ENCODE measurements around the gene CNTFR. TPM values are rescaled to one million over a fixed set of nuclear protein-coding genes. Genes with fewer than 3 reads are reported as not detected.

Gene CNTFR
- total RNA-seq, 2 experiments from 2014 or later: not detected

DNA sequence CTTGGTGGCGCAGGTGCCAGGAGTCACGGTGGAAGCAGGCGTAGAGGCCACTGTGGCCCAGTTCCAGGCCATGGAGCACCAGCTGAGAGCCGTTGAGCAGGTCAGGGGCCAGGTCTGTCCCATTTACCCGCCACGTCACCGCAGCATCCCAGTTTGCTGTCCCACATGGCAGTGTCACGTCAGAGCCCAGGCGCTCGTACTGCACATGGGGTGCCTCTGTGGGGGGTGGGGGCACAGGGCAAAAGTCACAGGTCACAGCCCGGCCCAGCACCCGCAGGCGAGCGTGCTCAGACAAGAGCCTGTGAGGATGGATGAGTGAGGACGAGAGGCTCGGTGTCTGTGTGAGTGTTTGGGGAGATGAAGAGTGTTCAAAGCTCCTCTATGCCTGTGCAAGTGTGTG is 24.9 kb downstream of the CNTFR start:
- no peaks in the 10 kb centered on the region for H3K4me1 Mint-ChIP-seq (ENCODE audit: low read depth)
- H3K4me3 Mint-ChIP-seq: no peak overlapping the region
- no peak for DNase-seq
- intact Hi-C loops (cut with micrococcal nuclease): no loop called here
- ChIA-PET POLR2A (no interaction called here), CTCF (no interaction called here)
- no peaks in the 10 kb centered on the region for H3K36me3 Mint-ChIP-seq
- H3K27me3 Mint-ChIP-seq: peaks cover 21% of the 10 kb centered on the region
- no peaks in the 10 kb centered on the region for H3K9me3 Mint-ChIP-seq
- no peak overlapping the region for H3K27ac Mint-ChIP-seq

DNA sequence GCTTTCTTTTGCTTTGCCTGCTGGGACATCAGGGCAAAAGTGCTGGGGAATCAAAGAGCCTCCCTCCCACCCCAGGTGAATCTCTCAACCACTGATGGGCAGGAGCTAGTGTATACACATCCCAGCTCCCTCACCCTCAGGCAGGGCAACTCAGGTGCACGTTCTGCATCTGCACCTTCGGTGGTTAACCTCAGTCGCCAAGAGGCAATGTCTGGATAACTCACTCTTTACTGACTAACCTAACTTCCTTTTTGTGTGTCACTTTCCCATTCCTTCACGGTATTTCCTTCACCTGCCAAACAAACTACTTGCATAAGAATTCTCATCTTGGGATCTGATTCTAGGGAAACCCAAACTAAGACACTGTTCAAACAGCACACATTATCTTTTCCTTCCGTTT is 26.3 kb downstream of the CNTFR start:
- no peak for DNase-seq
- H3K9me3 Mint-ChIP-seq: no peaks in the 10 kb centered on the region
- H3K27ac Mint-ChIP-seq: no peak overlapping the region
- POLR2A ChIA-PET: no interaction called here
- H3K36me3 Mint-ChIP-seq: no peaks in the 10 kb centered on the region
- CTCF ChIA-PET: interaction anchor here (1.0 to 2.7 kb wide), 6 partner anchors 20 to 126 kb away, joined by 3 to 36 read pairs (median 6); no protein-coding TSS in a partner anchor
- H3K27me3 Mint-ChIP-seq: peaks cover 27% of the 10 kb centered on the region
- no peaks in the 10 kb centered on the region for H3K4me1 Mint-ChIP-seq (ENCODE audit: low read depth)
- intact Hi-C loops (cut with micrococcal nuclease): no loop called here
- H3K4me3 Mint-ChIP-seq: no peak overlapping the region

DNA sequence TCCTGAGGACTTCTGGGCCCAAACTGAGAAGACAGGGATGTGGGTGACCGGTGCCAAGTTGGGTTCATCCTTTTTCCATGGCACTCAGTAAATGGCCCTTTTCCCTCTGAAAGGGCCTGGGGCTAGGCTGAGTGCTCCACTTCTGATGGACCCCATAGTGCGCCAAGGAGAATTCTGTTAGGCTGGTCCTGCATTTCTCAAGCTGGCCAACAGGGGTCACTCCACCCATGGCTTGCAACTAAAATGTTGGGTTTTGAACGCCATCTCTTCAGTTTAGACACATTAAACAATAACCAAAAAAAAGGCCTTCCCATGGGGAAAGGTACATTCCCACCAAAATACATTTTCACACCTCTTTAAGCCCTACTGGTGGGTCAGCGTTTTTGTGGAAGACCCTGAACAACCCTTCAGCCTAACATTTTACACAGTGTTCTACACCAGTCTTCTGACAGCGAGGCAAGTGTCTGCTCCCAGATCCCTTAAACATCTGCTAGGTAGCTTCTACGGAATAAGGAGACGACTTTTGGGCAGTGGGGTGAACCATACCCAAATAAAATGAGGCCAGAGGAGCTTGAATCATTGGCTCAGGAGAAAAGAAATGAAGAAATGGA is 27.3 kb downstream of the CNTFR start:
- H3K9me3 Mint-ChIP-seq: no peaks in the 10 kb centered on the region
- ChIA-PET POLR2A (no interaction called here), CTCF (interaction anchor here (0.6 to 2.7 kb wide), 12 partner anchors 18 to 125 kb away, joined by 3 to 36 read pairs (median 4); partner anchors contain the start of gene SIGMAR1)
- no peaks in the 10 kb centered on the region for H3K4me1 Mint-ChIP-seq (ENCODE audit: low read depth)
- H3K27ac Mint-ChIP-seq: no peak overlapping the region
- DNase-seq: peak; percentile 49
- H3K4me3 Mint-ChIP-seq: no peak overlapping the region
- no peaks in the 10 kb centered on the region for H3K36me3 Mint-ChIP-seq
- intact Hi-C loops (cut with micrococcal nuclease): loop anchor here (1.0 kb wide), 1 partner anchor 29 kb away; no protein-coding TSS in a partner anchor
- H3K27me3 Mint-ChIP-seq: peaks cover 31% of the 10 kb centered on the region

DNA sequence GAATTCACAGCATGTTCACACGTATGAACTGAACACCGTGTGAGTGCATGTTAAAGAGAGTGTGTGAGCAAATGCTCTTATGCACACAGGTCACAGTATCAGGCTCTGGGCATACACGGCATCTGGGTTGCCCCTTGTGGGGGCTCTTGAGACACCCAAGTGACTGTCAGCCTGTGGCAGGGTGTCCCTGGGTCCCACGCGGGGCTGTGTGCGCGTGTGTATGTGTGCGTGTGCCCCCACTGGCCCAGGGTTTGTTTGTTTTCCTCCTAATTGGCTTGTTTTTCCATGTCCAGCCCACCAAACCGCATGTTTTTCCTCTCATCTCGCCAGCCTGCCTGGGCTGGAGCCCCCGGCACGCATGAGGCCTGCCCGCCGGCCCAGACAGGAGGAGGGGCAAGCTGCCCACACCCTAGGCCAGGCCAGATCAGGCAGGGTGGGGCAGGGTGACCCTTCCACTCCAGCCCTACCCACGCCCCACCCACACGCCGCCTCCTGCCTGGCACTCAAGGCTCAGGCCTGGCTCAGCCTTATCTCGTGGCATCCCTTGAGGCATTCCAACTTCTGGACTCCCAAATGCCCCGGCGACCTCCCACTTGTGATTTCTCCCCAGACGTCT is 28.8 kb downstream of the CNTFR start:
- Mint-ChIP-seq H3K9me3 (no peaks in the 10 kb centered on the region), H3K36me3 (no peaks in the 10 kb centered on the region), H3K27me3 (peaks cover 25% of the 10 kb centered on the region), H3K4me3 (no peak overlapping the region), H3K27ac (no peak overlapping the region), H3K4me1 (ENCODE audit: low read depth) (no peaks in the 10 kb centered on the region)
- no peak for DNase-seq
- ChIA-PET CTCF (interaction anchor here (0.8 to 1.3 kb wide), 5 partner anchors 9 to 47 kb away, joined by 3 to 5 read pairs (median 3); no protein-coding TSS in a partner anchor), POLR2A (no interaction called here)
- intact Hi-C loops (cut with micrococcal nuclease): no loop called here

DNA sequence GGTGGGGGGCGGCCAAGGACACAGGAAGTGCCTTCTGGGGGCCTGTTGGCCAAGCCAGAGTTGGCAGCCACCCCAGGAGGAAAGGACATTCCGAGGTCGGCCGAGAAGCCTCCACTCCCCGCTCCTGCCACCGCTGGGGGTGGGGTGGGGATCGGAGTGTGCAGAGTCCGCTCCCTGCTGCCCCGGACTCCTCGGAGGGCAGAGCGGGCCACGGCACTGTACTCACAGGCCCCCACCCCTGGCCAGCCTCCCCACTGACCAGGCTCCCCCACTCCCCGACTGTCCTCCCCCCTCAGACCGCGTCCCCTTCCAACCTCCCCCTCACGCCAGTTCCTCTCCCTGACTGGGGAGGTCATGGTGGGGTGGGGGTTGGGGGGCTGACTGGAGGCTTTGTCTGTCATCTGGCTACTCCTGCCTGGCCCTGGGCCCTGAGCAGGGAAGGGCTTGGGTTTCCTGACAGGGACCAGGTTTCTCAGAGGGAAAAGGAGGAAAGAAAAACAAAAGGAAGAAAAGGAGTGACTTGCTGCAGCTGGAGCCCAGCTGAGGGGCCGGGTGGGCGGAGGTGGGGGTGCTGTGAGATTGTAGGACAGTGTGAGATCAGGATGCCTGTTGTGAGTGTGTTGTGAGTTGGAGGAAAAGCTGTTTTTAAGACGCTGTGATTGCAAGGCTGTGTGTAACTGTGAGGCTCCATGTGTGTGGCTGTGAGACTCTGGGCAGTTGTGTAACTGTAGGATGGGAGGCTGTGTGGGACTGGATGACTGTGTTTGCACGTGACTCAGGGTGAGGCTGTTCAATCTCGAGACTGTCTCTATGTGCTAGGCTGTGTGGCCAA is 29.7 kb downstream of the CNTFR start:
- no peaks in the 10 kb centered on the region for H3K36me3 Mint-ChIP-seq
- peaks cover 25% of the 10 kb centered on the region for H3K27me3 Mint-ChIP-seq
- DNase-seq: no peak
- ChIA-PET CTCF (interaction anchor here (0.9 kb wide), 1 partner anchor 32 kb away, joined by 4 read pairs; no protein-coding TSS in a partner anchor), POLR2A (no interaction called here)
- no peaks in the 10 kb centered on the region for H3K9me3 Mint-ChIP-seq
- H3K27ac Mint-ChIP-seq: no peak overlapping the region
- H3K4me3 Mint-ChIP-seq: no peak overlapping the region
- intact Hi-C loops (cut with micrococcal nuclease): no loop called here
- H3K4me1 Mint-ChIP-seq (ENCODE audit: low read depth): no peaks in the 10 kb centered on the region

DNA sequence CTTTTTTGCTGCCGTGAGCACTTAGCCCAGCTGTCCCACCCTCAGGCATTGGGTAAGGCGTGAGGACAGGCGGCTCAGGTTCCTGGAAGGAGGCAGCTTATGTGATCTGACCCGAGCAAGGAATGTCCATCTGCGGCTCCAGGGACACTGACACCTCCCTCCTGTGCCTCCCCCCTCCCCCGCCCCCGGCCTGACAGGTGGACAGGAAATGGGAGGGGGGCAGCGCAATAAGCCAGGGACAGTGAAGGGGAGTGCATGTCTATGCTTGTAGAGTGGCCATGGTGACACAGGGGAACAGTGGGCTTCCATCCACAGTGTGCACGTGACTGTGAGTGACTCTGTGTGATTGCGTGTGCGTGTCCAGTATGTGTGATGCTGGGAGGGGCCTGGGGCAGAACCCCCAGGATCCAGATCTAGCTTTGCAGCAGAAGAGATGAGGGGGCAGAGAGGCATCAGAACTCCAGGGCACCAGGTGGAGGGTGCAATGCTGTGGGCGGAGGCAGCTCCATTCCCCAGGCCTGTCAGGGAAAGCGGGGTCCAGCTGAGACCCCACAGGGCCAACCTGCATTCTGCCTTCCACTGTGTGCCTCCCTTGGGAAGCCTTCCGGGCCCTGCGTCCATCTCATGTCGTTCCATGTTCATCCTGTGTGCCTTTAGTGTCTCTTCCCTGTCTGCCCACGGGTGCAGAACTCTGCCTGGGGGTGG is 30.5 kb downstream of the CNTFR start:
- Mint-ChIP-seq H3K9me3 (no peaks in the 10 kb centered on the region), H3K4me1 (ENCODE audit: low read depth) (no peaks in the 10 kb centered on the region), H3K36me3 (no peaks in the 10 kb centered on the region), H3K27ac (no peak overlapping the region), H3K4me3 (no peak overlapping the region), H3K27me3 (peaks cover 25% of the 10 kb centered on the region)
- CTCF ChIA-PET: interaction anchor here (1.3 to 2.3 kb wide), 2 partner anchors 32 to 45 kb away, joined by 6 to 12 read pairs; no protein-coding TSS in a partner anchor
- POLR2A ChIA-PET: no interaction called here
- DNase-seq: no peak
- intact Hi-C loops (cut with micrococcal nuclease): no loop called here

DNA sequence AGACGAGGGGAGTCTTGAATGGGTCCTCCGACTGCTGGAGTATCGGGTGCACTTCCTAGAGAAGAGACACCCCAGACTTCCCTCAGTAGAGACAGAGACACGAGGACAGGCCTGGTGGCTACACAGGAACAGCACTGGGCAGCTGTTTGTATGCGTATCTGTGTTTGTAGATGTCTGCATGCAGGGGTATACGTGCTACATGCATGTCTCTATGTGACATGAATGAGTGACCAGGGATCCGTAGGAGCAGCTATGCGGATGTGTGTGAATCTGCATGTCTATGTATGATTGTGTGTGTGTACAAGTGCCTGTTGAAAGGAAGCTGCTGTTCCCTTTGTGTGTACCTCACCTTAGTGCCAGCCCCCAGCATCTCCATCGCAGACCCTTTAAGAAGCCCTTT is 31.2 kb downstream of the CNTFR start:
- intact Hi-C loops (cut with micrococcal nuclease): no loop called here
- Mint-ChIP-seq H3K36me3 (no peaks in the 10 kb centered on the region), H3K4me3 (no peak overlapping the region), H3K27ac (no peak overlapping the region), H3K27me3 (peaks cover 25% of the 10 kb centered on the region), H3K4me1 (ENCODE audit: low read depth) (no peaks in the 10 kb centered on the region), H3K9me3 (no peaks in the 10 kb centered on the region)
- POLR2A ChIA-PET: no interaction called here
- CTCF ChIA-PET: interaction anchor here (1.3 to 2.3 kb wide), 2 partner anchors 33 to 46 kb away, joined by 6 to 12 read pairs; no protein-coding TSS in a partner anchor
- no peak for DNase-seq

DNA sequence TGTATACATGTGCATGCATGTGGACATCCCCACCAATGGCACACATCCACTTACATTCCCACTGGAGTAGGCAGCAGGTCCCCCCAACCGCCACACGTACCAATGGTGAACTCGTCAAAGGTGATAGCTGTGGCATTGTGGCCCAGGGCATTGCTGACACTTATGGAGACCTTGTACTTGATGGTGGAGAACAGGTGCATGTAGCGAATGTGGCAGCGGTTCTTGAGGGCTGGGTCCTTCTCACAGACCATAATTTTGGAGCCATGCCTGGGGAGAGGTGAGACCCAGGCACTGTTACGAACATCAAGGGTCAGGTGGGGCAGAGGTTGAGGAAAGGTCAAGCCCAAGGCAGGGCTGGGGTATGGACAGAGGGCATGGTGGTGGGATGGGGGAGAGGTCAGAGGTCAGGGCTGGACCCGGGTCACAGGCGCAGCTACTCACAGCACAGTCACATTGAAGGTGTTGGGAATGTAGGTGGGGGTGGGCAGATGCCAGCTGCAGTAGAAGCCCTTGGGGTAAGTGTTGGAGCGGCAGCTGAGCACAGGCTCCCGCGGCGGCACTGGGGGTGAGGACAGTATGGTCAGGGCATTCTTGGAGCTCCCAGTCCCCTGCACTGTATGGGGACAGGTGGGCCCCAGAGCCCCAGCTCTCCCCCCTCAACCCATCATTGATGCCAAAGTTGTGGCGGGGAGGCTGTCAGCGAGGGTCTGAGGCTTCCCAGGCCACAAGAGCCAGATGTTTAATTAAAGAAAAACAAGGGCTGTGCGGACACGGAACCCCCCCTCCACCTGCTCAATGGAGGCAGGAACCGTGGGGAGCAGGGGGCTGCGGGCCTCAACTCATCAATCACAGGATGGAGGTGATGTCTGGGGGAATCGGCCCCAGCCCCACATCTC is 31.9 kb downstream of the CNTFR start:
- CTCF ChIA-PET: interaction anchor here (1.3 to 2.3 kb wide), 2 partner anchors 34 to 46 kb away, joined by 6 to 12 read pairs; no protein-coding TSS in a partner anchor
- H3K4me1 Mint-ChIP-seq (ENCODE audit: low read depth): no peaks in the 10 kb centered on the region
- peaks cover 25% of the 10 kb centered on the region for H3K27me3 Mint-ChIP-seq

DNA sequence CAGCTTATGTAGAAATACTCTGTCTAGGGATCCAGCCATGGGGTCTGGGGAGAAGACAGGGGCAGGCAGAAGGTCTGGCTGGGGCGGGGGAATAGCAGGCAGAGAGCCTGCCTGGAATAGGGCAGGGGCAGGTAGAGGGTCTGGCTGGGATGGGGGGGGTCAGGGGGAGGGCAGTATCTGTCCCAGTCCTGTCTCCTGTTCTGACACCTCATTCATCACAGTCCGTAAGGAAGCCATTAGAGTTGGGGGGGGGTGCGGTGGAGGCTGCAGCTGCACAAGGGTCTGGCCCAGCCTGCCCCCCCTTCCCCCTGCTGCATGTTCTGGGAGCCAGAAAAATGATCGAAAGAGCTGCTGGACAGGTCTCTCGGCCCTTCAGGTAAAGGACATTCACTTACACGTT is 32.6 kb downstream of the CNTFR start:
- no peak overlapping the region for H3K27ac Mint-ChIP-seq
- ChIA-PET CTCF (interaction anchor here (2.3 kb wide), 1 partner anchor 35 kb away, joined by 12 read pairs; no protein-coding TSS in a partner anchor), POLR2A (no interaction called here)
- DNase-seq: no peak
- no peaks in the 10 kb centered on the region for H3K36me3 Mint-ChIP-seq
- H3K9me3 Mint-ChIP-seq: no peaks in the 10 kb centered on the region
- peaks cover 25% of the 10 kb centered on the region for H3K27me3 Mint-ChIP-seq
- H3K4me1 Mint-ChIP-seq (ENCODE audit: low read depth): no peaks in the 10 kb centered on the region
- intact Hi-C loops (cut with micrococcal nuclease): no loop called here
- H3K4me3 Mint-ChIP-seq: no peak overlapping the region

More for the DNA sequence above, 31.9 kb downstream of the CNTFR start:
- no peak for DNase-seq
- intact Hi-C loops (cut with micrococcal nuclease): no loop called here
- POLR2A ChIA-PET: no interaction called here
- no peaks in the 10 kb centered on the region for H3K9me3 Mint-ChIP-seq
- no peak overlapping the region for H3K4me3 Mint-ChIP-seq
- no peaks in the 10 kb centered on the region for H3K36me3 Mint-ChIP-seq
- no peak overlapping the region for H3K27ac Mint-ChIP-seq

DNA sequence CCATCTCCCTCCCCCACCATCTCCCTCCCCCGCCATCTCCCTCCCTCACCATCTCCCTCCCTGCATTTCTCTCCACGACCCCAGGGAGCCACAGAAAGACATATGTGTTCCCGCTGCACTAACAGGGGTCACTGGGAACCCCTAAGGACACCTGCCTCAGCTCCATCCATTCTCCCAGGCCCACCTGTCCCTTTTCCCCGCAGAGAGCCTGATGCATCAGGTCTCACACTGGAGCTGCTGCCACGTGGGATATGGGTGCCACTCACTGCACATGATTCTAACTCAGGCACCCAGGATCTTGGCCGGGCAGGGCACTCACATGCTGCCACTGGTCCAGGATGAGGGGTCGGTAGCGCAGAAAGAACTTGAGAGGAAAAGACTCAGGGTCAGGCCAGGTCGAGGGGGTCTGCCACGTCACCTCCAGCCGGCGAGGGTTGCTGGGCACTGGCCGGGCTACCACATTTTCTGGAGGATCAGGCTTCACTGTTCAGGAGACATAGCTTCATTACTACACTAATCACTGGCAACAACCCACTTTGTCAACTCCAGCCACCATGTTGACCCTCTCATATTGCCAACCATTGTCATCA is 33.5 kb downstream of the CNTFR start:
- no peak overlapping the region for H3K4me3 Mint-ChIP-seq
- no peak overlapping the region for H3K27ac Mint-ChIP-seq
- H3K36me3 Mint-ChIP-seq: no peaks in the 10 kb centered on the region
- ChIA-PET POLR2A (no interaction called here), CTCF (interaction anchor here (1.0 kb wide), 1 partner anchor 78 kb away, joined by 3 read pairs; no protein-coding TSS in a partner anchor)
- DNase-seq: no peak
- no peaks in the 10 kb centered on the region for H3K9me3 Mint-ChIP-seq
- no peaks in the 10 kb centered on the region for H3K4me1 Mint-ChIP-seq (ENCODE audit: low read depth)
- intact Hi-C loops (cut with micrococcal nuclease): no loop called here
- H3K27me3 Mint-ChIP-seq: peaks cover 25% of the 10 kb centered on the region

DNA sequence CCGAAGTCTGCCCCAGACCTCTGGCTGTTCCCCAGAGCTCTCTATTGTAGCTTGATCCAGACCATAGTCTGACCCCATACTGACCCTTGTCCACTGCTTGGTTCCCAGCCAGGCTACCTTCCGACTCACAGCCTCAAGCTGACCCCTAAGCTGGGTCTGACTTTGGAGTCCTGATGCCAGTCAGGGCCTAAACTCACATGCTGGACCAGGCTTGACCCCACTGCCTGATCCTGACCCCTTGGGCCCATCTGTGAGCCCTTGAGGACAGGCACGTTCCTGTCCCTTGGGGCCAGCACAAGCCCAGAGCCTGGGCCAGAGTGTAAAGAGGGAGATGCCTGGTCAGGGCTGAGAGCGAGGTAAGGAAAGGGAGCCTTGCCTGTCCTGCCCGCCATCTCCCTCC is 34.0 kb downstream of the CNTFR start:
- H3K27me3 Mint-ChIP-seq: peaks cover 25% of the 10 kb centered on the region

More for the DNA sequence above, 34.0 kb downstream of the CNTFR start:
- Mint-ChIP-seq H3K9me3 (no peaks in the 10 kb centered on the region), H3K4me3 (no peak overlapping the region), H3K4me1 (ENCODE audit: low read depth) (no peaks in the 10 kb centered on the region), H3K36me3 (no peaks in the 10 kb centered on the region), H3K27ac (no peak overlapping the region)
- no peak for DNase-seq
- ChIA-PET CTCF (interaction anchor here (1.0 kb wide), 1 partner anchor 79 kb away, joined by 3 read pairs; no protein-coding TSS in a partner anchor), POLR2A (no interaction called here)
- intact Hi-C loops (cut with micrococcal nuclease): no loop called here

All from activated CD4-positive, alpha-beta memory T cell treated with anti-CD3 and anti-CD28 coated beads for 36 hours (primary cell).